HepG2 (cell line): Measurements from ENCODE around the gene RAC2.

ENCODE experiments used
- ARNT2 ChIP-seq: sonication (generic); formaldehyde crosslinking; IDR thresholded peaks from 2 replicates; pipeline ENCODE4 v1.8.0; 2022; ENCODE audit warnings: mild to moderate bottlenecking, low read depth, missing genetic modification reagents, moderate library complexity
- PCBP2 ChIP-seq: fragments of 200-400 bp; formaldehyde crosslinking; optimal IDR thresholded peaks from 2 replicates; pipeline ENCODE3; 2018; ENCODE audit warnings: low read length, low read depth; ENCODE audit not compliant: poor library complexity, severe bottlenecking
- ZNF468 ChIP-seq: sonication (generic); formaldehyde crosslinking; IDR thresholded peaks from 2 replicates; pipeline ENCODE4 v1.8.0; 2022; ENCODE audit warnings: mild to moderate bottlenecking, moderate library complexity, missing genetic modification reagents
- TF ChIP-seq, protein P1 (sequence below): sonication (generic); formaldehyde crosslinking; IDR thresholded peaks from 2 replicates; pipeline ENCODE4 v1.4.0; 2020; ENCODE audit warnings: low read depth, mild to moderate bottlenecking, missing genetic modification reagents
- TF ChIP-seq, protein P2 (sequence below): sonication (generic); formaldehyde crosslinking; conservative IDR thresholded peaks from 2 replicates; pipeline ENCODE4 v1.4.0; 2020; ENCODE audit warnings: missing genetic modification reagents

DNA sequence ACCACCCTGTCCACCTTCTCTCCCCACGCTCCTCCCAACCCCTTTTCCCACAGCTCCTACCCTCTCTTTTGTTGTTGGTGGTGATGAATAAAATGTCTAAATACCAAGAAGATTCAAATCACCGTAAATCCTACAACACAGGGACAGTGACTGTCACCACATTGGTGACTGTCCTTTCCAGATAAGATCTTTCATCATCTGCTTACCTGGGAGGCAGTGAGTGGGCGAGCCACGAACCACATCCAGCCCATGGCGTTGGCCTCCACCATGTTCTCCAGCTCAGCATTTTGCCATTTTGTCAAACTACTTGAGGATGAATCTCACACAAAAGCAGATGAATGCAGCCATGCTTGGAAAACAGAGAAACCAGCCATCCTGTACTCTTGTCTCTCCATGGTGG is 31.6 kb upstream of the RAC2 start:
- TF ChIP-seq, protein P1, sequence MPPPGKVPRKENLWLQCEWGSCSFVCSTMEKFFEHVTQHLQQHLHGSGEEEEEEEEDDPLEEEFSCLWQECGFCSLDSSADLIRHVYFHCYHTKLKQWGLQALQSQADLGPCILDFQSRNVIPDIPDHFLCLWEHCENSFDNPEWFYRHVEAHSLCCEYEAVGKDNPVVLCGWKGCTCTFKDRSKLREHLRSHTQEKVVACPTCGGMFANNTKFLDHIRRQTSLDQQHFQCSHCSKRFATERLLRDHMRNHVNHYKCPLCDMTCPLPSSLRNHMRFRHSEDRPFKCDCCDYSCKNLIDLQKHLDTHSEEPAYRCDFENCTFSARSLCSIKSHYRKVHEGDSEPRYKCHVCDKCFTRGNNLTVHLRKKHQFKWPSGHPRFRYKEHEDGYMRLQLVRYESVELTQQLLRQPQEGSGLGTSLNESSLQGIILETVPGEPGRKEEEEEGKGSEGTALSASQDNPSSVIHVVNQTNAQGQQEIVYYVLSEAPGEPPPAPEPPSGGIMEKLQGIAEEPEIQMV (CRISPR knock-in tag), result no peak
- no peak for TF ChIP-seq PCBP2
- TF ChIP-seq, protein P2, sequence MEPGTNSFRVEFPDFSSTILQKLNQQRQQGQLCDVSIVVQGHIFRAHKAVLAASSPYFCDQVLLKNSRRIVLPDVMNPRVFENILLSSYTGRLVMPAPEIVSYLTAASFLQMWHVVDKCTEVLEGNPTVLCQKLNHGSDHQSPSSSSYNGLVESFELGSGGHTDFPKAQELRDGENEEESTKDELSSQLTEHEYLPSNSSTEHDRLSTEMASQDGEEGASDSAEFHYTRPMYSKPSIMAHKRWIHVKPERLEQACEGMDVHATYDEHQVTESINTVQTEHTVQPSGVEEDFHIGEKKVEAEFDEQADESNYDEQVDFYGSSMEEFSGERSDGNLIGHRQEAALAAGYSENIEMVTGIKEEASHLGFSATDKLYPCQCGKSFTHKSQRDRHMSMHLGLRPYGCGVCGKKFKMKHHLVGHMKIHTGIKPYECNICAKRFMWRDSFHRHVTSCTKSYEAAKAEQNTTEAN (CRISPR knock-in tag), result no peak
- no peak for TF ChIP-seq ZNF468 (CRISPR knock-in tag)
- no peak for TF ChIP-seq ARNT2 (CRISPR knock-in tag)
